ENCODE results near the gene CPEB1.
A peak's percentile ranks its signal among the peaks of the same experiment; 100 is the strongest.
"Not testable (repeated sequence)": the region's sequence is repeated elsewhere in the genome, so short reads cannot be mapped to it uniquely, and the experiment has no call there.

CPEB1 gene

DNA sequence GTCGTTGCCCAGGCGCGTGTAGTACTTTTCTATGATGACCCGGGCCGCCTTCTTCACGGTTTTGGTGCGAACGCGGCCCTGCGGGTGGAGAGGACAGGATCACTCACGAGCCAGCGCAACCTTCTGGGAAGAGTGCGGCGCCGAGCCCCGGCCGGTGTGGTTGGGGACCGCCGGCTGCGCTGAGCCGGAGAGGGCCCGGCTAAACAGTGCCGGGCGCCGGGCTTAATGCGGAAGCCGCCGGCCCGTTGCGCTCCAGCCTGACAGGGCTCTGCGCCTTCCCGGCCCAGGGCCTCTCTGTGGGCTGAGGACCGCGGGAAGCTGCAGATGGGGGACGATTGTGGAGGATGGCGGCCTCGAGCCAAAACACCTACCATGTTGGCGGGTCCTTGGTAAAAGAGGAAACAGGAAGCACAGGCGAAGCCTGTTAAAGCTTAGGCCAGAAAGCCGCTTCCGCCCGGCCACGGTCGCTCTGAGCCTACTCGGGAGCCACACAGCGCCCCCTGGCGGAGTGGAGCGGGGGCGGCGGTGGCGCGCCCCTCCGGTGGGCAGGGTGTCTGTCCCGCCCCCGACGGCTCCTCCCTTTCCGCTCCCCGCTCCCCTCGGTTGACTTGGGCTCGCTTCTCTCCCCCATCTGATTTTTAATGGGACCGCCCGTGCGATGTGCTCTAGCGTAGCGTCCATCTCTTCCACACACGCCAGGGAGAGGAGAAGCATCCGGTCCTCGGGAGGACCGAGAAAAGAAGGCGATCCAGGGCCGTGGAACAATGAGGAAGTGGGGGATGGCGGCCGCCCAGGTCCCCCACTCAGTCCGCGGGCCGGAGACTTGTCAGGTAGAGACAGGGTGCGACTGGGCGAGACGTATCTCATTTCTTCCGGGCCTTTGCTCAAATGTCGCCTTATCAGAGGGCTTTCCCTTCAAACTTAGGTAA, 106.8 kb downstream of the CPEB1 start, which contains the start of gene RPS17:
TSS of gene RPS17 (minus strand) at position 403 of the 929 bp plus-strand sequence. CDS start at position 374, 29 bp downstream.
- peak; percentile 94 for DNase-seq

DNA sequence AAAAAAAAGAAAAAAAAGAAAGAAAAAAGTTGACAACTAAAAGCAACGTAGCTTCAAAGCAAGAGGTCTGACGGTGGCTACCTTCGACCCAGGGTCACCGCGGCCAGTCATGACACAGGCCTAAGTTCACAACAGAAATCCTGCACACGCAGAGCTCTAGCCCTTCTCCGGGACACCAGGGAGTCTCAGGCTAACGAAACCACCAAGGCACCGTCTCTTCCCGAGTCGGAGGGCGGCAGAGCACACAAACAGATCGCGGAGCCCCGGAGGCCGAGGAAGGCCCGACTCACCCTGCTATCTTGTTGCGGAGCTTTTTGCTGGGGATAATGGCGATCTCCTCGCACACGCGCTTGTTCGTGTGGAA, 107.5 kb downstream of the CPEB1 start:
- DNase-seq = no peak

DNA sequence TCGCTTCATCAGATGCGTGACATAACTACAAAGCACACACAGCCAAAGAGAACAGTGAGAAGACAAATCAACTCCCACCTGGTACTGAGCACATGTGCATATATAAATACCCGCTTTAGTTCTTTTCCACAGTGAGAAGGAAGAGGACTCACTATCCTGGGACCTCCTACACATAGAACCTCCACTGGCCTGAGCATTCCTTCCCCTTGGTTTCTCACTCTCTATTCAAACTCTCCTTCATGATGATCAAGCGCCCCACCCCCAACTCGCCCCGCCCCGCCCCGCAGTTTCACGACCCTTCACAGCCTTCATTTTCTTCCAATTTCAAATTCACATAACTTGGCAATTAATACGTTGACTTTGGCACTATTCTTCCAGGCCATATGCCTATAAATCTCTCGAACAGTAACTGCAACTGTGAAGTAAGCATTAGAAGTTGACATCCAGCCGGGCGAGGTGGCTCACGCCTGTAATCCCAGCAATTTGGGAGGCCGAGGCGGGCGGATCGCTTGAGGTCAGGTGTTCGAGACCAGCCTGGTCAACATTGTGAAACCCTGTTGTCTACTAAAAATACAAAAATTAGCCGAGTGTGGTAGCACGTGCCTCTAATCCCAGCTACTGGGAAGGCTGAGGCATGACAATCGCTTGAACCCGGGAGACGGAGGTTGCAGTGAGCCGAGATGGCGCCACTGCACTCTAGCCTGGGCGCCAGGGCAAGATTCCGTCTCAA, 108.0 kb downstream of the CPEB1 start:
- peak; percentile 15 for DNase-seq

DNA sequence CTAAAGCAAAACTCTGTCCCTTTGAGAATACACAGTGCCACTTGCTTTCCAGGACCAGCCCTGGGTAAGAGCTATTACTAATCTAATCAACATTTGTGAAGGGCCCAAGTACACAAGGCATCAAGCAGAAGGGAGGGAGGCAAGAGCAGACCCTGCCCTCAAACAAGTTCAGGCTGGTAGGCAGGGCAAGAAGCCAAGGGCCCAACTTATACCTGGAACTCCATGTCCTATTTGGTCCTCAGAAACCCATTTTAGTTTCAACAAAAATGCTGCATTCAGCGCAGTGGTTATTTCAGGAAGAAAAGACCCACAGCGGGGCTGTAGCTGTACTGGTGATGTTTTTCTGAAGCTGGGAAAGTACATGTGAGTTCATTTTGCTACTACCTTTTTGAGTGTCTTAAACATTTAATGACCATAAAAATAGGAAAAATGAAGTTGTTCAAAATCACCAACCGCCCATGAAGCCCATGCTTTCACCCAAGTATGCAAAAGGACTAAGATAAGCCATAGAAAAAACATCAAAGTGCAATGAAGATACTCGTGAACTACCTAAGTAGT, 109.7 kb downstream of the CPEB1 start:
- DNase-seq = no peak

DNA sequence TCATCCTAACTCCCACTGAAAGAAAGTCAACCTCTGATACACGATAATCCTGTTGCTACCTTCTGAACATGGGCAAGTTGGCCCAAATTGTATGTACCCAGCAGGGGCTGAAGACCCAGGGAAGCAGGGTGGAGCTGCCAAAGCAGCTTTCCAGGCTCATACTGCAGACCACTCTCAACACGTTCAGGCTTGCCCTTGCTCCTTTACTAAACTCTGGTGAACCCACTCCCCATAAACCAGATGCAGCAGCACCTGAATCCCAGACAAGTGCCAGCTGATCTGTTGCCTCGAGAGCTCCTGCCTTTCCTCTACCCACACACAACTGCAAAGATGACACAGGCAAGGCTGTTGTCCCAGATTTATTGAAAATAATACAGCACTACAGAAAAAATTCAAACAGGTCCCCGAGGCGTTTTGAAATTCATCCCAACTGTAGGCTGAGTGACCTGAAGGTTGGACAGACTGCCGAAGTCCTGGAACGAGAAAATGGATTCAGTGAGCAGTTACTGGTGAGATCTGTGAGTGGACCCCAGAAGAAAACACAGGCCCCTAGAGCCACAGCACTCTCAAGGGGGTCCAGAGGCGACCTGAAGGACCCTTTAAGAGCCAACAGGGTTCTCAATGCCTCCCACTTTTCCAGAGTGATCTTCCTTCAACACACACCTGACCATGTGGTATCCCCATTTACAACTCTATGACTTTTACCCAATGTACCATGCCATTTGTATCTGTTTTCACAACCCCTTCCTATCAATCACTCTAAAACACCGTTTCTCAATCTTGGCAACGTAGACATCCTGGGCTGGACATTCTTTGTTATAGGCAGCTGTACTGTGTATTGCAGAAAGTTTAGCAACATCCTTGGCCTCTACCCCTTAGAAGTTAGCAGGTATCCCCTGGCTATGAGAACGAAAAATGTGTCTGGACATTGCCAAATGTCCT, 110.5 kb downstream of the CPEB1 start:
- no peak for DNase-seq

DNA sequence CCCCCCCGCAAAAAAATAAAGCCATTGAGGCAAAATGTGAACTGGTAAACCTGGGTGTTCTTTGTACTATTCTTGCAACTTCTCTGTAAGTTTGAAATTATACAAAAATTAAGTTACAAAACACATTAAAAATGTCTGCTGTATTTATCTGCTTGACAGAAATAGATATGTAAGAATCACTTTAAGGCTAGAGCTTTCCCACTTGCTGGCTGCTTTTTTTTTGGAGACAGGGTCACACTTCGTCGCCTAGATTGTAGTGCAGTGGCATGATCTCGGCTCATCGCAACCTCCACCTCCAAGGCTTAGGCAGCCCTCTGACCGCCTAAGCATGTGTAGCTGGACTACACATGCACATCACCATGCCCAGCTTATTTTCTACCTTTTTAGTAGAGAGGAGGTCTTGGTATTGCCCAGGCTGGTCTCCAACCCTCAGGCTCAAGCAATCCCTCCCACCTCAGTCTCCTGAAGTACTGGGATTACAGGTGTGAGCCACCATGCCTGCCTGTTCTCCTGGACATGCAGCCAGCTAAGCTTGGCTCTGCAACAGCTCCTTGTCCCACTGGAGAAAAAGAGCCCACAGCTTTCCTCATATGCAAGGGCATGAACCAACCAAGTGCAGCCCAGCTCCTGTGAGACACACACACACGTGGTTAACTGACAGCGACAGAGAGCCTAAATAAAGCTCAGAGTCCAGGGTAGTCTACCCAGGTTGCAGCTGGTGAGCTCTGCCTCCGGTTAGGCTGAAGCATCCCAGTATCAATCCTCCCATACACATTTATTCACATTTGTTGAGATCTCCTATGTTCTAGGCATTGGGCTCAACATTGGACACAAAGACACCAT, 111.4 kb downstream of the CPEB1 start:
- no peak for DNase-seq

DNA sequence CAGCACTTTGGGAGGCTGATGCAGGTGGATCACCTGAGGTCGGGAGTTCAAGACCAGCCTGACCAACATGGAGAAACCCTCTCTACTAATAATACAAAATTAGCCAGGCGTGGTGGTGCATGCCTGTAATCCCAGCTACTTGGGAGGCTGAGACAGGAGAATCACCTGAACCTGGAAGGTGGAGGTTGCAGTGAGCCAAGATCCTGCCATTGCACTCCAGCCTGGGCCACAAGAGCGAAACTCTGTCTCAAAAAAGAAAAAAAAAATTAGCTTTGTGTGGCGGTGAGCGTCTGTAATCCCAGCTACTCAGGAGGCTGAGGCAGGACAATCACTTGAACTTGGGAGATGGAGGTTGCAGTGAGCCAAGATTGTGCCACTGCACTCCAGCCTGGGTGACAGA, 112.0 kb downstream of the CPEB1 start:
- DNase-seq = not testable (repeated sequence)

DNA sequence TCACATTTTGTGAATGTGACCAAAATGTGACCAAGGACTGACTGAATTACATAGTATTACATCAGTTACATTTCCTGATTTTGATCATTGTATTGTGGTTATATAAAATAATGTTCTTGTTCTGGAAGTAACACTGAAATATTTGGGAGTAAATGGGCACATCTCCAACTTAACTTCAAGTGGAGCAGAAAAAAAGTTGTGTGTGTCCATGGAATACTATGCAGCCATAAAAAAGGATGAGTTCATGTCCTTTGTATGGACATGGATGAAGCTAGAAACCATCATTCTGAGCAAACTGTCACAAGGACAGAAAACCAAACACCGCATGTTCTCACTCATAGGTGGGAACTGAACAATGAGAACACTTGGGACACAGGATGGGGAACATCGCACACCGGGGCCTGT, 112.7 kb downstream of the CPEB1 start:
- not testable (repeated sequence) for DNase-seq

DNA sequence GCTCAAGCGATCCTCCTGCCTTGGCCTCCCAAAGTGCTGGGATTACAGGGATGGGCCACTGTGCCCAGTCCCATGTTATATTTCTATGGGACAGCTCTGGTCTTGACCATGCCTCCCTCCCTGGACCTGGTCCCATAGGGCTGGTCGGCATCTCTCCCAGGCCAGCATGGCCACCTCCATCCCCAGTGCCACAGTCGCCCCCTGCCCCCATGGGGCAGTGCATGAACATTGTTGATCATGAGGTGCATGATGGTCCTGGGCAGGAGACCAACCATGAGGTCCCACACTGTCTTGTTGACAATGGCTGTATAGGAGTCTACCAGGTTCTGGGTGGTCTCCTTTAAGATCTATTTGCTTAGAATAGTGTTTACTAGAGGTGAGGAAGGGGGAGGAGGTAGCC, 113.4 kb downstream of the CPEB1 start:
- DNase-seq = no peak

DNA sequence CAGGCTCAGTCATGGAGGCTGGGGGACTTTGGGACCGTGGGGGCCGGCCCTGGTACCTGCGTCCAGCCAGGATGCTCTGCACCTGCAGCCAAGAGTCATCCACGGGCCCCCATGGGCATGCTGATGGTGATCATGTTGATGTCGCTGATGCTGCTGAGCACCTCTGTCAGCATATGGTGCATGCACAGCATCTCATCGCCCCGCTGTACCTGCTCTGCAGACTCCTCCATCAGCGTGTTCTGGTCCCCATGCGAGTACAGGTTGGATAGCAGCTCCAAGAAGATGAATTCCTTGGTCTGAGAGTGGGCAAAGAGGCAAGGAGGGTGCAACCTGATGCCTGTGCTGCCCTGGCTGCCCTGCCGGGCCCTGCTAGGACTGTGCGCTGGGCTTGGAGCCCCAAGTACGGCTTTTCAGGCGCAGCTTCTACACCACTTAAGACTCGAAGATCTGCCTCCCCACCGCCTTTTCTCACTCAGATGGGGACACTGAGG, 114.1 kb downstream of the CPEB1 start:
- DNase-seq = no peak

DNA sequence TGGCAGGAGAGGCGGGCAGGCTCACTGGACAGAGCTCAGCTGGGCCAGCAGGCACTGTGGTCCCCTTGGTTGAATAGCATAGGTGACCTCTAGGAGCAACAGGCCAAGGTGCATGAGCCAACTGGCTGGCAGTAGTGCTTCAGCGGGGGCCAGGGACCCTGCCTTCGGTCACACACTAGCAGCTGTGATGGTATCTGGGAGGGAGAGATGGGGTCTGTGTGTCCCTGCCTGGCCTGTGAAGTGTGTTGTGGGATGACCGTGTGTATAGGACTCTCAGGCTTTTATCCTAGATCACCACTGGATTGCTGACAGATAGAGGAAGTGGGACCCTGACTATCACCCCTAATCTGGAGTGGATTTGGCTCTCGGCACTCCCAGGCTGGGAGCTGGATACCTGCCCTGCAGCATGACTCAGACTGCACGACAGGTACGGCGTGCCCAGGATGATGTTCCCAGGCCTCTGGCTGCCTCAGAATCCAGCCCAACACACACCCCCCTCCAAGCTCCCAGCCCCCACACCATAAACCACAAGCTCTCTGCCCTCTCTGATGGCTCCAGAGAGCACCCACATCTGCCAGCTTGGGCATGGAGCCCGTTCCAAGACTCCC, 114.7 kb downstream of the CPEB1 start:
- DNase-seq = no peak

DNA sequence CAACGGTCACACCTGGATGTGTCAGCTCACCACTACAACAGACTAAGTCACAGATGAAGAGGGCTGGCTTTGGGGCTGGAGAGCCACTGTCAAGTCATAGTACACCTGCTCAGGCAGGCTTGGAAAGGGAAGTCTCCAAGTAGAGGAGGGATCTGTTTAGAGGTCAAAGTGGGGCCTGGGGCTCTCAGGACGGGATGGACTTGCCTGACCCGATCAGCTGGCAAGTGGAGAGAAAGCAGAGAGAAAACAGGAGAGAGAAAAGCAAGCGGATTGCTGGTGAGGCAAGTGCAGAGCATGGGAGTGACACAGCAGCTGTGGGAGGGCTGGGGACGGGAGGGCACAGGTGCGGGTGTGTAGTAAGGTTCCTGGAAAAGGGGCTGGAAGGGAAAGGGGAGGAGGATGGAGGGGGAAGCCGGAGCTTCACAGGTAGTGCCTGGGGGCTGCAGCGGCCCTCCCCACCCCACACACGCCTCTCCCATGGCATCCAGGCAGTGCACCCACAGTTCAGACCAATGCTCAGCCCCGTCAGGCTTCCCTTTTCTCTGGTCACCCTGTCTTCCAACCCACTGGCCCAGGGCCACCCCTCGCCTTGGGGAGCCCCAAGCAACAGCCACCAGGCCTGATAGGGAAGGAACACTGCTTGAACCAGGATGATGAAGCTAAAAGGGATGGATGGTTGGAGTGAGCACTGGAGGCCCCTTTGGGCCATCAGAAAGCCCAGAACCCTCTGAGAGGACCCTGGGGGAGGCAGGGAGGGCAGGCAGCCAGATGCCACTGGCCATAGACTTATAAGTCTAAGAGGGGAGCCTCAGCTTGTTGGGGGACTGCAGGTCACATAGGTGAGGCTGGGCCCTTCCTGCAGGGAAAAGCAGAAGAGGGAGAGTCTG, 115.4 kb downstream of the CPEB1 start:
- DNase-seq = no peak

DNA sequence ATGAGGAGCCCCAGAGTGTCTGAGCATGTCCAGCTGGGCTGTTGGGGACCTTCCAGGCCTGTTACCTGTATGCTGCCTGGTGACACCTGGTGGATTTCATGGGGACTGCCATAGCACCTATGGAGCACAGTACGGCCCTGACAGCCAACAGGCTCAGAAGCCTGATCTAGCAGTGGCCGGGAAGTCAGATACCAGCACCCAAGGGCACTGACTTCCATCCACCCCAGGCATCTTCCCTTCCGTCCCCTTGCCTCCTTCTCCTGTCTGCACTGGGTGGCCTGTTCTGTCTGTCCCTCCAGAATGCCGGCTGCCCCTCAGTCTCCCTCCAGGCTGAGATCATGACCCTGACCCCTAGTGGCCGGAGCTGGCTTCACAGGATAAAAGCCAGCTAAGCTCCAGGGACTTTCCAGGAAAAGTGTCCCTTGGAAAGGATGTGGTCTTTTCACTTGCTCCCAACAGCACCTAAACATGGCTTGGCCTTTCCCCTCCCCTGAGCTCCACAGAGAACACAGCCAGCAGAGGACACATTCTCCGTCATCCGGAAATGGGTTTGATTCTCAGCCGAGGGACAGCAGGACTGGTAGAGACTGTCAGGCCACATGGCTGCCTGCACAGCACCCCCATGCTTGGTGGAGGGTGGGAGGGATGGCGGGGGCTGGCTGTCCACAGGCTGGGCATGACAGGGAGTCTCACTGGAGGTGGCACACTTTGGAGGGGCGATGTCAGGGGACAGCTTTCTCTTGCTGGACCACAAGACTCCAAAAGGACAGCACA, 116.4 kb downstream of the CPEB1 start:
- DNase-seq = peak; percentile 46

DNA sequence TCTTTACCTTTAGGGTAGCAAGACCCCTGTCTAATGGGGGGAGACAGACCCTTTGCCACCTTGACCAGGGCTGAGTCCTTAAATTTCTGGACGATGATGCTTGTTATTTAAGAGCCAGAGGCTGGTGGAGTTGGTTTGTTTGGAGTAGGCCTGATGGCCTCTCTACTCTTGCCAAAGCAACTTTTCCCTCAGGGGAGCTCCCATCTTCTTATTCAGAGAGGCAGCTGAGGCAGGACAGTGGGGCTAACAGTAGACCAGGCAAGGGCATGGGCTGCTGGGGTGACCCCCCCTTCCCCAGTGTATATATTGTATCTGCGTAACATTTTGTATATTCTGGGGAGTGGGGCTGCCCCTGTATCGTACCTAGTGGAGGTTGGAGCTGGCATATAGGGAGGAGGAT, 117.2 kb downstream of the CPEB1 start:
- DNase-seq = no peak

DNA sequence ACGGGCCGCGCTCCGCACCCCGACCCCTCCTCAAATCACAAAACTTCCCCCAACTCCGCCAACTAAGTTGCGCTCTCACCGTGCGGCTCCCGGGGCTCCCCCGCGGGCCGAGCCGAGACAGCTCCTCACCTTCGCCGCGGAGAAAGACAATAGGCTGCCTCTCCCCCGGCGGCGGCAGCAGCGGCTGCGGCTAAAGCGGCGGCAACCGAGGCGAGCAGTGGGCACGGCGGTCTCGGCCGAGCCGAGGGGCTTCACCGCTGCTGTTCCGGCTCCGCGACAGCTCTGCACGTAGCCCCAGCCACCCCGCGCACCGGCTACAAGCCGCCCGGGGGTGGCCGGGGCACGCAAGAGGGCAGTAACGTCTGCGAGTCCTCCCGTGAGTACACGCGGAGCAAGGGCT, 133.6 kb downstream of the CPEB1 start:
- DNase-seq = not testable (repeated sequence)

DNA sequence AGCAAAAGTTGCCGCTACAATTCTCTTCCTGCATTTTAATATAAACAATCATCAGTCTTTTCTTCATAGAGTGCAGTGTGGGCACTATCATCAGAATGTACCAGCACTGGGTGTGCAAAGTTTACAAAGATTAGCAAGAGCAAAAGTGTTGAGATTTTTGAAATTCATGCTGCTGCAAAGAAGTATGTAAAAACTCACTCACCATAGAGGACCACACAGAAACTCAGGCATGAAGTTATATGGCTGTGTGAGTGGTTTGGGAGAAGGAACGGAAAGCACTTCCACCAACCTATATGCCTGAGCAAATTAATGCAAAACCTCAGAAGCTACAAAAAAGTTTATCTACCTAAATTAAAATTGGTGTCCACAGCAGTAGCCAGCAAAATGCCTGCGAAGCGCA, 139.5 kb downstream of the CPEB1 start:
- DNase-seq = not testable (repeated sequence)

DNA sequence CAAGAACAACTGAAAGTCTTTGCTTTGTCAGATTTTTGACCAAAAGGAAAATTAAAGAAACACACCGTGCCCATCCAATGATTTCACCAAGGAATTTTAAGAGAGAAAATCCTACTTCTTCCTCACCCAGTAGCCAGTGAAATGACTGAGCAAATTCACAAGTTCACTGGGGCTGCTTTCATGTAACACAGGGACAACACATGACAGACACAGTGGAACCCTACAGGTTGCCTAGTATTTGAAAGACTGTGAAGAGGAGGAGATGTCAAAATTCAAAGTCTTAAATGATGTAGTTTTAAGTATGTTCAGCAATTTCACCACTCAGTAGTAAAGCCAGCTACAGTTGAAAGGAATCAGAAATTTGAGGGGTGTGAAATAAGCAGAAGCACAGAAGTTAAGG, 140.1 kb downstream of the CPEB1 start:
- not testable (repeated sequence) for DNase-seq

DNA sequence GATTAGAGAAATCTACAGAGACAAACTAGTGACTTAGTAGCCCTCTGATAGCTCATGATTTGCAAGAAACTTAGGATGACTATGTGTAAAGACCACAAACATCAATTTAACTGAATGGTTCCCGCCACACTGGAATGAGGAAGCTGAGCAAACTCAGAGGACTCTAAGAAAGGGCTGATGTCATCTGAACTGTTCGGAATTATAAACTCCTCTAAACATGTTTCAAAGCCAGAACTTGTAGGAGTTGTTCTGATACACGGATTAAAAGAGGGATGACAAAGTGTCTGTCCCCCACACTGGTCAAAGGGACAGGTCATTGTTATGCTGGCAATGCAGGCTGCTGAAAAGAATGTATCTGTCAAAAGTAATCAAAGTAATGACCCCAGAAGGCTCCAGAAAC, 141.3 kb downstream of the CPEB1 start:
- not testable (repeated sequence) for DNase-seq

DNA sequence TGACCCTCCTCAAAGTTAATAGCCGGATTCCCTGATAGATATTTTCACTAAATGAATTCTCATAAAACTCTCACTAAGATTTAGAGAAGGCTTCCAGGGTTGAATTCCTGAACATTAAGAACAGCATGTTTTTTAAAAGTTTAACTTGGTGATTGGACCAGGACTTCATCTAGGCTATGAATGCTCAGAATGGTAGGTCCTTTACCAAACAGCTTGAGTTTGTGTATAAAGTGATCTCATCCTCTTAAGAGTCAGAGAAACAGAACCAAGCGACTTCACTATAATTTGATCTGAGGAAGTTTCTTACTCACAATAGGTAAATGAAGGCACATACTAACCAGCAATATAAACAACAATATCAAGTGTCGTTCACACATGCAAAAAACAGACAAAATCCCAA, 143.1 kb downstream of the CPEB1 start:
- not testable (repeated sequence) for DNase-seq

Data from HCEC 1CT (cell line).